GM18873 (cell line): ENCODE measurements around the gene UBALD1.
"Not testable (repeated sequence)": the region's sequence is repeated elsewhere in the genome, so short reads cannot be mapped to it uniquely, and the experiment has no call there.

Experiments used
- ATAC-seq: cut with Tn5 transposase; IDR thresholded peaks from one replicate; pipeline ENCODE4 v1.9.1; 2021; ENCODE audit warnings: mild to moderate bottlenecking, moderate library complexity, moderate number of reproducible peaks; ENCODE audit not compliant: unreplicated experiment, low FRiP score

UBALD1 gene

DNA sequence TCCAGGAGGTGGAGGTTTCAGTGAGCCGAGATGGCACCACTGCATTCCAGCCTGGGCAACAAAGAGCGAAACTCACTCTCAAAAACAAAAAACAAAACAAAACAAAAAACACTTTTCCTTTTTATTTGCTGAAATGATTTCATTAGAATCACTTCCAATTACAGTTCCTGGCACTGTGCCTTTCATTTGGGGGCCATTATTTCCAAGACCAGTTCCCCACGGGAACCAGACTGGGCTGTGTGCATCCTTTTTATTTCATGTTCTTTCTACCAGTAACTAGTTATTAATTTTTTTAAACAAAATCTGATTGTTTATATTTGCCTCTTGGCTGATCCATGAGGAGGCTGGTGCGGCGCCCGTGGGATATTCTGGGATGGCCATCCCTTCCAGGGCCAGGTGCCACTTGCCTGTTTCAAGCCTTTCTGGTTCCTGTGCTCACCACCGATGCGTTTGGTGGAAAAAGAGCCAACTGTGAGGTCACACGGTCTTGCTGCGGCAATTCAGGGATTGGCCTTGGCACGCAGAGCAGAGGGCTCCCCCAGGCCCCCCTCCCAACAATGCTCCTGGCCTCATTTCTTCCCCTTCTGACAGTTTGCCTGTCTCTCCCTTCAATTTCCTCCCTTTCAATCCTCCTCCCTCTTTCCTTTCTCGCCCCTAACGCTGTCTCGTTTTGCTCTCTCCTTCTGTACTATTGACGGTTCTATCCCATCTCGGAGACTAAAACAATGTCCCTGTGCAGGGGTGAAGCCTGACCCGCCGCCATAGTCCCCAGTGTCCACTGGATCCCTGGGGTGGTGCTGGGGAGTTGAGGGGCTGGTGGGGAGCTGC is 13.4 kb downstream of the UBALD1 start:
- no peak for ATAC-seq

DNA sequence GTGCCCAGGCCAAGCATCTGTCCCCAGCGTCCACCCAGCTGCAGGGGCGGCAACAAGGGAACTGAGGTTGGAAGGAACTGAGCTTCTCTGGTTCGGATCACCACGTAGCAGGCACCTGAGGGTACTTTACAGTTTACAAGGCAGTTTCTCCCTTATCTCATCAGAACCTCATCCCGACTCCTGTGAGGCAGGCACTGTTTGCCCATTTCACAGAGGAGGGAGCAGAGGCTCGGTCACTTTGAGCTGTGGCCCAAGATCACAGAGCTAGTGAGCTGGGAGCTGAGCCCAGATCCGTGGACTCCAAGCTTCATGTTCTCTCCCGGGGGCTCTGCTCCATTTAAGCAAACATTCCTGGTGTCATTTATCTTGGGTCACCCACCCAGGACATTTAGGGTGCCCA is 15.1 kb downstream of the UBALD1 start:
- no peak for ATAC-seq

DNA sequence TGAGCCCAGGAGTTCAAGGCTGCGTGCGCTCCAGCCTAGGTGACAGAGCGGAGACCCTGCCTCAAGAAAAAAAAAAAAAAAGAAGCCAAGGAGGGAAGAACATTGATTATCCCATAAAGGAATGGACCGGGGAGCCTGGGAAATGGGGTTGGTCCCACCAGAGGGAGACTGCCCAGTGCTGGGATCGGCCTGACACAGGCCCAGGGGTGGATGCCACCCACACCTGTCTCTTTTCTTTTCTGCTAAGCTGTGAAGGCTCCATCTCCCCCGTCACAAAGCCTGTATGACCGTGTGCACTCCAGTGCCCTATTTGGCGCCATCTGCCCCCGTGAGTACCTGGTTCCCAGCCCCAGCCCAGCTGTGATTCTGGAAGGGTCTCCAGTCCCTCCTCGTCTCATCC is 15.7 kb downstream of the UBALD1 start:
- ATAC-seq: no peak

DNA sequence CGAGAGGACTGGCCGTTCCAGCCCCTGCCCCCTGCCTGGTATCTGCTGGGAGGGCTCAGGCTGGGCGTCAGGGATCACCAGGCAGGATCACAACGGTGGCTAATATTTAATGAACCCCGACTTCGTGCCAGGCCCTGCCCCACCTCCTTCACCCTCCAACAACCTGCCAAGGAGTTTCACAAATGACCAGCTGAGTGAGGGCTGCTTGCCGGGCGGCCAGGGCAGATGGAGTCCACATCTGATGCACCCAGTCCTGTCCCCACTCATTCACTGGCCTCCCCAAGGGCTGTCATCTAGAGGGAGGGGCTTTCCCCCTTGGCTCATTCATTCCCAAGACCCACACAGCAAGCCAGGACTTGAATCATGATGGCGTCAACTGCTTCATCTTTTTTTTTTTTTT is 17.5 kb downstream of the UBALD1 start:
- ATAC-seq: no peak

DNA sequence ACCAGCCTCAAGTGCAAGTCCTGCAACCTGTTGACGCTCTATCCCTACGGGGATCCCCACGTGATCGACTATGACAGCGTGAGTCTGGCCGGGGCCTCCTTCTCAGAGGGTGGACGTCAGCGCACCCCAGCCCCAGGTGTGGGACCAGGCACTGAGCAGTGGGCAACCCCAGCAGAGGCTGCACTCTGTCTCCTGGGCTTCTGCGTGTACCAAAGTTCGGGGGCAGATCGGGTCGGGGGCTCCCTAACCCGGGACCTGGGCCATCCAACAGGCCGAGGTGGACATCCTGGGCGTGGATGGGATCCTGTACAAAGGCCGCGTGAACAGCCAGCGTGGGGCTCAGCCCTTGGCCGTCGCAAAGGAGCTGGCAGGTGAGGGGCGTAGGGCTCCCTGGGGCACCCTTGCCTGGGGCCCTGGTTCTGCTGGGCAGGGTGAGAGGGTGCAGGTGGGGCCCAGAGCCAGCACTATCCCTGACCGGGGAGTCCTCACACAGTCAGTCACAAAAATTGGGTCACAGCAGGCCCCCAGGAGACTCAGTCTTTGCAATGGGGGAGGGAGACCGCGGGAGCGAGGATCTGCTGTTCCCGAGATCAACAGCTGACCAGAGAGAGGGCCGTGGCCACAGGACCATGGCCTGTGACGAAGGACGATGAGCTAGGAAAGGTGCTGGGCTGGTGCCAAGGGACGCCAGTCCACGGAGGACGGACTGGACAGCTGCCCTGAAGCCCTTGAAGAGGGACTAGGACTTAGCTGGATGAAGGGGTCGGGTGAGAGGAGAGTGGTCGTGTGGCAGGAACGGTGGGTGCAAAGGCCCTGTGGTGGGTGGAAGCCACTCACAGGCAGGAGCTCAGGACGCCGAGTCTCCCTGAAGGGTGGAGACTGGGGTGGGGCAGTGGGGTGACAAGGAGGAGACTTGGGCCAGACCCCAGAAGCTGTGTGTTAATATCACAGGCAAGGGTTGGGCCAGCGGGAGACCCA is 20.0 kb downstream of the UBALD1 start:
- ATAC-seq: no peak

DNA sequence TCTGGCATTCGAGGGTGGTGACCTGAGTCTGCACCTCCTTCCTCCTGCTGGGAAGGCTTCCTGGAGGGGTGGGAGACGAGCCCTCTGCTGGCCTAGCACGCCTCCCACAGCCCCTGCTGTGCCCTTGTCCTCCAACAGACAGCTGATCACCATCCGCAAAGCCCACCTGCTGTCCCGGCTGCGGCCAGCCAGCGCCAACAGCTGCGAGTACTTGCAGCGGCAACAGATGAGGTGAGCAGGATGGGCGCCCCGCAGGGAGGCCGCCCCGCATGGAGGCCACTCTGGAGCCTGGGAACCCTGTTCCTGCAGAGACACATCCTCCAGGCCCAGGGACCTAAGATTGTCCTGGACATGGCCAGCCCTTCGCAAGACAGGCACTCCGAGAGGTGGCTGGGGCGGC is 21.6 kb downstream of the UBALD1 start:
- ATAC-seq: no peak

DNA sequence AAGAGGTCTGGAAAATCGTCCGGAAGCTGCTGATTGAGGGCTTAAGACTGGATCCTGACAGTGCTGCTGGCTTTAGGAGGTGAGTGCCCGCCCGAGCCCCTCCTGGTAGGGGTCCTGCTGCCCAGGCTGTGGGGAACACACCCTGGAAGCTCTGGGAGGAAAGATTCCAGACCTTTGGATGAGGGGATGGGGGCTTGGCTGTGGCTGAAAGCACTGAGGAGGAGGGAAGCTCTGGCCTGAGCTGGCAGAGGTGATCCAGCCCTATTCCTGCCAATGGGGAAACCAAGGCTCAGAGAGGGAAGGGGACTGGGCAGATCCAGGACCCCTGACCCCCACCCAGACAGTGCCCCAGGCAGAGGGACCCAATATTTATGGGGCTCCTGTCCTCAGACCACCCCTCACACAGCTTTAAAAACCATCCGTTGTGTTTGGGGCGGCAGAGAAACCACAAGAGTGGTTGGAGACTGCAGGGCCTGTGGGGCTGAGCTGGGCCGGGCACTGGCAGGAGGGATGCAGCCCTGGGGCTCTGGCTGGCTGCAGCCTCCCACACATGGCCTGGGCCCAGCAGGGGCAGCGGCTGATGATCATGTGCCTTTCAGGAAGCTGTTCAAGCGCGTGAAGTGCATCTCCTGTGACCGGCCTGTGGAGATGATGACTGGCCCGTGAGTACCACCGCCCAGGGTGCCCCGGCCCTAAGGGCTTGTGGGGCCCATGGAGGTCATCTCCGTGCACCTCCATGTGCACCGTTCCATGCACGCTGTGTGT is 22.8 kb downstream of the UBALD1 start:
- no peak for ATAC-seq

DNA sequence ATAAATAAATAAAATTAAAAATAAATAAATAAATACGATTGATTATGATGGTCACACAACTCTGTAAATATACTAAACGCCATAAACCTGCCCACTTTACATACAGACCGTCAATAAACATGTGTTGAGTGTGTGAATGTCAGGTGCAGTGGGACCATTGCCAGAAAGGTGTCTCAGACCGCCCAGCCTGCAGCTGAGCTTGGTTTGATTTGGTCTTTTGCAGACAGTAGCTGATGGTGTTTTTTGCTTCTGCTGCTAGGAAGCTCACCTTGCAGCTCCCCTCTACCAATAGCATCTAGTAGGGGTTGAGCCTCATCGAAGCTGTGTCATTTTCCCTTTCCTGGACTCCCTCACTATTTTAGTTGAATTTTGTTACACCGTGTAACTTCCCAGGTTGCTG is 23.5 kb downstream of the UBALD1 start:
- ATAC-seq: no peak

DNA sequence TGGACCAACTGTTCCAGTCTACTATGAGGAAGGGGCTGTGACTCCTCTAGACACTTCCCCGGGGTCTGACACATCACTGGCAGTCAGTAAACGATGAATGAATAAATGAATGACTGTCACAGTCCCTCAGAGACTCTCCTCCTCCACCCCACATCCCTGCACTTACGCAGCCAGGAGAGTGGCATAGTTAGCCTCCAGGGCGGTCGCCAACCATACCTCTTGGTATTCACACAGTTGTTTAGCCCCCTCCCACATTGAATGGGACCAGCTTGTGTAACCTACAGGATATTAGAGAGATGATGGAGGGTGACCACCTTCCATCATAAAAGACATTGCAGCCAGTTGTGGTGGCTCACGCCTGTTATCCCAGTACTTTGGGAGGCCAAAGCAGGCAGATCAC is 25.7 kb downstream of the UBALD1 start:
- no peak for ATAC-seq

DNA sequence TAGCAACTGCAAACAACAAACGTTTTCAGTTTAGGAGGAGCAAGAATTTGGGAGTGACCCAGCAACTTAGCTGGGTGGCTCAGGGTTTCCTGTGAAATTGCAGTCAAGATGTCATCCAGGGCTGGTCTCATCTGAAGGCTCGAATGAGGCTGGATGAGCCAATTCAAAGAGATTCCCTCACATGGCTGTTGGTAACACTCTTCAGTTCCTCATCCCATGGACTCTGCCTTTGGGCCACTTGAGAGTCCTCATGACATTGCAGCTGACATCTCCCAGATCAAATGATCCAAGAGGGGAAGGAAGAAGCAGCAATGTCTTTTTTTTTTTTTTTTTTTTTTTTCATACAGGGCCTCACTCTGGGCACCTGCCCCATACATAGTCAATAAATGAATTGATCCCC is 26.3 kb downstream of the UBALD1 start:
- no peak for ATAC-seq

DNA sequence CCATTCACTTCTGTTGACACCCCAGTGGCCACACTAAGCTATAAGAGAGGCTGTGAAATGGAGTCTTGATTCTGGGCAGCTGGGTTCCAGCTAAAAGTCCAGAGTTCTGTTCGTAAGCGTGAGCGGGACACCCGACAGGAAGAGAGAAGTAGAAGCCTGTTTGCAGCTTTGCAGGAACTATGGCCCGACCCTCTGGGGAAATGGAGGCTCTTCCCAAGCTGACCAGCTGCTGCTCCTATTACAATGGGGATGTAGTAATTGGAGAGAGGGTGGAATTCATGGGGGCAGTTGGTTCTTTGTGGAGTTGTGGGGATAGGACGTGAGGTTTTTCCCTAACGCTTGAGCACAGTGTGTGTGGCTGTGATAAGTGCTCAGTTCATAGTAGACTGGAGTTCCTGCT is 28.4 kb downstream of the UBALD1 start:
- no peak for ATAC-seq

DNA sequence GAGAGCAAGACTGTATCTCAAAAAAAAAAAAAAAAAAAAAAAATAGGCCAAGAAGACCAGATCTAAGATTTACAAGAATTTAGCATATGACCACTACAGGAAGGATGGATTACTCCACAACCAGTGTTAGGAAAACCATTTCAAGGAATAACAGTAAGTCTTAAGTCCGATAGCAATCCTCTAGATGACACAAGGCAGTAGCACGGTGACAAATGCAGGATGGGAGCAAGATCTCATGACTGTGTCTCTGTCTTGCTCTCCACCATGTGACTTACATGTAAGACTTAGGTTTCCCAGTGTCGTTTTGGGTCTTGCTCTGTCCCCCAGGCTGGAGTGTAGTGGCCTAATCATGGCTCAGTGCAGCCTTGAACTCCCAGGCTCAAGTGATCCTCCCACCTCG is 30.8 kb downstream of the UBALD1 start:
- ATAC-seq: no peak

DNA sequence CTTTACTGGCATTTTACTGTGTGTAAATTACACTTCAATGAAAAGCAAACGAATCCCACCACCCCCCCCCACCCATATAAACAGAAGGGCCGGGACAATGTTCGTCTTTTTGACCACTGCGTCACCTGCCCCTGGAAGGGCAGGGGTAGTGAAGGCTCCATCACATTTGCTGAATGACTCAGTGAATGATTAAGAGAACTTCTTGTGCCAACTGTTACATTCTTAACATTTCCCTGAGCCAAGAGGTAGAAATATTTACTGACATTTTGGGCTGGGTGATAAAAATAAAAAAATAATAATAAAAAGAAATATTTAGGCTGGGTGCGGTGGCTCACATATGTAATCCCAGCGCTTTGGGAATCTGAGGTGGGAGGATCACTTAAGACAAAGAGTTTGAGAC is 34.4 kb downstream of the UBALD1 start:
- ATAC-seq: no peak

DNA sequence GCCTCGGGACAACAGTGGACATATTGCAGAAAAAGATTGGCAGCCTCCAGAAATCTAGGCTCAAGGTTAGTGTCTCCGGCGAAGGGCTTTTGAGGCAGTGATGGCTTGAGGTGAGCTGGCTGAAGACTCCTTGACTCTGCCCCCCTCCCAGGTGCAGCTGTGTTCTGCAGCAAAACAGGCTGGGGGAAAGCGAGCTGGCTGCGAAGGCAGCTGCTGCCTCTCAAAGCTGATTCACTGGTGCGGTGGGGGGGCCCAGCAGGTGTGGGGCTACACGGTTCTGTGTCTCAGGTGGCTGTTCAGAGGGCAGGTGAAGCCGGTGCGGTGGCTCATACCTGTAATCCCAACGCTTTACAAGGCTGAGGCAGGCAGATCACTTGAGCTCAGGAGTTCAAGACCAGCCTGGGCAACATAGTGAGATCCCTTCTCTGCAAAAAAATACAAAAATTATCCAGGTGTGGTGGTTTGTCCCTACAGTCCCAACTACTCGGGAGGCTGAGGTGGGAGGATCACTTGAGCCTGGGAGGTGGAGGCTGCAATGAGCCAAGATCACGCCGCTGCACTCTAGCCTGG is 35.6 kb downstream of the UBALD1 start:
- no peak for ATAC-seq

DNA sequence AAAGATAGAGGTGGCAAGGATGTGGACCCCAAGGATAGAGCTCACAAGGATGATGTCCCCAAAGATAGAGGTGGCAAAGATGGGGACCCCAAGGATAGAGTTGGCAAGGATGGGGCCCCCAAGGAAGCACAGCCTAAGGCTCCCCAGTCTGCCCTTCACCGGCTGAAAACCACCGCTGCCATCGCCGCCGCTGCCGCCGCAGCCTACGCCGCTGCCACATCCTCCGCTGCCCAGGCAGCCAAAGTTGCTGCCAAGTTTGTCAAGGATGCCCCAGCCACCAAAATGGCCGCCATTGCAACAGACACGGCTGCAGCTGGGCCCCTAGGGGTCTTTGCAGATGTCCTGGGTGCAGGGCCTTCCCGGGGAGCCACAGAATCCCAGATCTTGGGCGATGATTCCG is 38.7 kb downstream of the UBALD1 start:
- ATAC-seq: no peak

DNA sequence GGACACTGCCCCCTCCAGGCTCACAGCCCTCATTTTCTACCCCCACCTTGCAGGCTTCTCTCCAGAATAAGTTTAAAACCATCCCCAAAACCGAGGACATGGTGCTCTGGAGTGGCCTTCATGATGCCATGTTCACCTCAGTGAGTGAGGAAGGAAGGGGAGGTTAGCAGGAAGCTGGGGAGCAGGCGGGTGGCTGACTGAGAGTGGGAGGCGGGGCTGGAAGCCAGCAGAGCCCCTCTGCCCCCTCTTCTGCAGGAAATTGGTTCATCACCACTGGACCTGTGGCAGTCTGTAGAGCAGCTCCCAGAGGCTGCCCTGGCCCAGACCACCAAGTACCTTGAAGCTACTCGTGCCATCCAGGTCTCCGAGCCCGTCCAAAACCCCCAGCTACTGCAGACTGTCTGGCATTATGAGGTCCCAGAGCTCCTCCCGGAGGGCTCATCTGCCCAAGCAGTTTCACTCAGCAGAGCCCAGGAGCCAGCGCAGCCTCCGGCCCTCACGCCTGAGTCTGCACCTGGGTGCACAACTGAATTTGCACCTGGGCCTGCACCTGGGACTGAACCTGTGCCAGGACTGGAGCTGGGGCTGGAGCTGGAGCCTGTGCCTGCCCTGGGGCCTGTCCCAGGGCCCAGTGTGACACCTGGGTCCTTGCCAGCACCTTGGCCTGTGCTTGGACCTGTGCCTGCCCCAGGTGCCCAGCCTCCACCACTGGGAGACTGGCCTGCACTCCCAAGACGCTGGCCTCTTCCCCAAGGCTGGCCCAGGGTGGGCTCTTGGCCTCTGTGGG is 39.6 kb downstream of the UBALD1 start:
- ATAC-seq: no peak

DNA sequence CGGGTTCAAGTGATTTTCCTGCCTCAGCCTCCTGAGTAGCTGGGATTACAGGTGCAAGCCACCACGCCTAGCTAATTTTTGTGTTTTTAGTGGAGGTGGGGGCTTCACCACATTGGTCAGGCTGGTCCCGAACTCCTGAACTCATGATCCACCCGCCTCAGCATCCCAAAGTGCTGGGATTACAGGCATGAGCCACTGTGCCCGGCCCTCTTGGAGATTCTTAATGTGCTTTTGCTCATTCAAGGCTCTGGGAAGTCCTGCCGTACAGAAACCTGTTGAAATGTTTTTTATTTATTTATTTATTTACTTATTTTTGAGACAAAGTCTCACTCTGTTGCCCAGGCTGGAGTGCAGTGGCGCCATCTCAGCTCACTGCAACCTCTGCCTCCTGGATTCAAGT is 40.8 kb downstream of the UBALD1 start:
- not testable (repeated sequence) for ATAC-seq

DNA sequence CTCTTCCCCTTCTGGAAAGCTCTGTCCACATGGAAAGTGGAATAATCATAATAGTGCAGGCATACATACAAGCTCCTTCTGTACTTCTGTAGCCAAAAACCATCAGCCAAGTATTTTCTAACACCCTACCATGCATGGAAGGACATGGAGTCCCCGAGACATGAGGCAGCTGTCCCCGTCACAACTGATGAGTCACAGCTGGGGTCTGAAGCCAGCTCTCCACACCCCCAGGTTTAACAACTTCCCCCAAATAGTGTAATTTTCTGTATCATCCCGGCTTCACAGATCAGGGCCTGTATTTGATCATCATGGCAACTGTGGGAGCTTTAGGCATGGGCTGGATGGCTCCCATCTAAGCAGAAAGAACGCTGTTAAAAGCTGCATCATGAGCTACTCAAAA is 42.0 kb downstream of the UBALD1 start:
- no peak for ATAC-seq

DNA sequence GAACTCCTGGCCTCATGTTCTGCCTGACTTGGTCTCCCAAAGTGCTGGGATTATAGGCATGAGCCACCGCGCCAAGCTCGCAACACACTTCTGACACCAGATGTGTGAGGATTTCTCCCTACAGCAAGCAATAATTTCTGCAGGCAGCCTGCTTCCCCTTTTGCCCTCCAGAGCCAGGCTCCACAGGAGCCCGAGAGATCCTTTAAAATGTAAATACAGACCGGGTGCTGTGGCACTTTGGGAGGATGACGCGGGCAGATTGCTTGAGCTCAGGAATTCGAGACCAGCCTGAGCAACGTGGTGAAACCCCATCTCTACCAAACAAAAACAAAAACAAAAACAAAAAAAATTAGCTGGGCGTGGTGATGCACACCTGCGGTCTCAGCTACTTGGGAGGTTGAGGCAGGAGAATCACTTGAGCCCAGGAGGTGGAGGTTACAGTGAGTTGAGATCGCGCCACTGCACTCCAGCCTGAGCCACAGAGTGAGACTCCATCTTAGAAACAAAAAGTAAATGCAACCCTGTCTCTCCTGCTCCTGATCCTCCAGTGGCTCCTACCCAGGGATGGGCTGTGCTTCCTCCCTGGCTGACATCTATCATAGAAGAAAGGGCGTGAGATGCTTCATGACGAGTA is 43.9 kb downstream of the UBALD1 start:
- ATAC-seq: no peak
